Neuronal stem cell (in vitro differentiated cells): ENCODE data around the gene LRRC28.

Experiments
- DNase-seq: peaks from one replicate; pipeline ENCODE4 v3.0.0-alpha.2; 2013; ENCODE audit warnings: low spot score
- H2AFZ ChIP-seq: one replicate; pipeline ENCODE4 v1.6.1; 2013; ENCODE audit warnings: mild to moderate bottlenecking, low read length, inconsistent platforms
- H2AK5ac ChIP-seq: 2 replicates; pipeline ENCODE4 v1.6.1; 2013; ENCODE audit warnings: low read depth, mild to moderate bottlenecking, inconsistent platforms, low read length, moderate library complexity, mixed read lengths
- H2BK120ac ChIP-seq: 2 replicates; pipeline ENCODE4 v1.6.1; 2013; ENCODE audit warnings: low read depth, mild to moderate bottlenecking, inconsistent platforms, low read length, moderate library complexity, mixed read lengths
- H2BK12ac ChIP-seq: one replicate; pipeline ENCODE4 v1.6.1; 2013; ENCODE audit warnings: low read length, inconsistent platforms
- H2BK15ac ChIP-seq: 2 replicates; pipeline ENCODE4 v1.6.1; 2013; ENCODE audit warnings: mild to moderate bottlenecking, low read length, inconsistent platforms, mixed read lengths
- H2BK5ac ChIP-seq: one replicate; pipeline ENCODE4 v1.6.1; 2013; ENCODE audit warnings: inconsistent platforms, mild to moderate bottlenecking, low read length, moderate library complexity
- H3K14ac ChIP-seq: one replicate; pipeline ENCODE4 v1.6.1; 2013; ENCODE audit warnings: low read length, inconsistent platforms
- H3K18ac ChIP-seq: 2 replicates; pipeline ENCODE4 v1.6.1; 2013; ENCODE audit warnings: low read length, inconsistent platforms
- H3K23ac ChIP-seq: 2 replicates; pipeline ENCODE4 v1.6.1; 2013; ENCODE audit warnings: low read depth, mild to moderate bottlenecking, mixed read lengths, low read length, inconsistent platforms; ENCODE audit not compliant: poor library complexity
- H3K27ac ChIP-seq: replicated peaks from 3 replicates; pipeline ENCODE4 v1.5.1; 2013; ENCODE audit warnings: low read length, inconsistent platforms
- H3K27me3 ChIP-seq, 3 experiments: 2 replicates each; pipeline ENCODE4 v1.6.1; 2013; ENCODE audit warnings: low read length in 3 of 3, mild to moderate bottlenecking in 2 of 3, inconsistent platforms in 1 of 3, low read depth in 1 of 3, mixed read lengths in 1 of 3, moderate library complexity in 1 of 3; ENCODE audit not compliant: control insufficient read depth in 3 of 3, insufficient read depth in 3 of 3
- H3K36me3 ChIP-seq, 2 donors: replicated peaks in 1 of 2; 2 replicates each; pipeline ENCODE4 v1.6.1; 2013; ENCODE audit warnings: low read length in 2 of 2; ENCODE audit not compliant: control insufficient read depth in 2 of 2, insufficient read depth in 2 of 2
- H3K4ac ChIP-seq: 2 replicates; pipeline ENCODE4 v1.6.1; 2013; ENCODE audit warnings: inconsistent platforms, mild to moderate bottlenecking, low read length, moderate library complexity
- H3K4me1 ChIP-seq, 2 donors: 1 replicate in 1 of 2; 2 replicates in 1 of 2; pipeline ENCODE4 v1.6.1; 2013; ENCODE audit warnings: low read length in 2 of 2, low read depth in 1 of 2; ENCODE audit not compliant: control insufficient read depth in 2 of 2, insufficient read depth in 1 of 2
- H3K4me2 ChIP-seq: one replicate; pipeline ENCODE4 v1.6.1; 2013; ENCODE audit warnings: mild to moderate bottlenecking, low read length, inconsistent platforms; ENCODE audit not compliant: insufficient read depth, poor library complexity, severe bottlenecking
- H3K4me3 ChIP-seq, 2 donors: 2 replicates each; pipeline ENCODE4 v1.5.1; 2013; ENCODE audit warnings: low read length in 2 of 2, mild to moderate bottlenecking in 2 of 2, inconsistent platforms in 1 of 2, moderate library complexity in 1 of 2
- H3K79me1 ChIP-seq: one replicate; pipeline ENCODE4 v1.6.1; 2013; ENCODE audit warnings: low read depth, mild to moderate bottlenecking, inconsistent platforms, low read length, moderate library complexity
- H3K9ac ChIP-seq: one replicate; pipeline ENCODE4 v1.6.1; 2013; ENCODE audit warnings: mild to moderate bottlenecking, low read depth, low read length, inconsistent platforms; ENCODE audit not compliant: poor library complexity
- H3K9me3 ChIP-seq, 2 donors: replicated peaks in 1 of 2; 2 replicates each; pipeline versions ENCODE3 to v1.6.1; 2013; ENCODE audit warnings: low read length in 2 of 2, mild to moderate bottlenecking in 2 of 2, inconsistent platforms in 1 of 2, low read depth in 1 of 2, mixed read lengths in 1 of 2, moderate library complexity in 1 of 2; ENCODE audit not compliant: control insufficient read depth in 2 of 2, insufficient read depth in 1 of 2
- H4K8ac ChIP-seq: one replicate; pipeline ENCODE4 v1.6.1; 2013; ENCODE audit warnings: low read depth, mild to moderate bottlenecking, inconsistent platforms, low read length, moderate library complexity
- H4K91ac ChIP-seq: one replicate; pipeline ENCODE4 v1.6.1; 2013; ENCODE audit warnings: low read length, low read depth, mild to moderate bottlenecking, inconsistent platforms; ENCODE audit not compliant: poor library complexity
- WGBS, 2 donors: extraction: QIAGEN DNeasy Blood & Tissue Kit; methylation state at CpG; one replicate each; pipeline ENCODE4 v1.1.7; 2013; ENCODE audit warnings: missing lambda C conversion rate in 2 of 2, mixed read lengths in 1 of 2; ENCODE audit not compliant: insufficient read length in 2 of 2, insufficient replicate concordance in 1 of 2; ENCODE audit errors: extremely low coverage in 2 of 2; 5-methylcytosine and 5-hydroxymethylcytosine counted together

LRRC28 gene

DNA sequence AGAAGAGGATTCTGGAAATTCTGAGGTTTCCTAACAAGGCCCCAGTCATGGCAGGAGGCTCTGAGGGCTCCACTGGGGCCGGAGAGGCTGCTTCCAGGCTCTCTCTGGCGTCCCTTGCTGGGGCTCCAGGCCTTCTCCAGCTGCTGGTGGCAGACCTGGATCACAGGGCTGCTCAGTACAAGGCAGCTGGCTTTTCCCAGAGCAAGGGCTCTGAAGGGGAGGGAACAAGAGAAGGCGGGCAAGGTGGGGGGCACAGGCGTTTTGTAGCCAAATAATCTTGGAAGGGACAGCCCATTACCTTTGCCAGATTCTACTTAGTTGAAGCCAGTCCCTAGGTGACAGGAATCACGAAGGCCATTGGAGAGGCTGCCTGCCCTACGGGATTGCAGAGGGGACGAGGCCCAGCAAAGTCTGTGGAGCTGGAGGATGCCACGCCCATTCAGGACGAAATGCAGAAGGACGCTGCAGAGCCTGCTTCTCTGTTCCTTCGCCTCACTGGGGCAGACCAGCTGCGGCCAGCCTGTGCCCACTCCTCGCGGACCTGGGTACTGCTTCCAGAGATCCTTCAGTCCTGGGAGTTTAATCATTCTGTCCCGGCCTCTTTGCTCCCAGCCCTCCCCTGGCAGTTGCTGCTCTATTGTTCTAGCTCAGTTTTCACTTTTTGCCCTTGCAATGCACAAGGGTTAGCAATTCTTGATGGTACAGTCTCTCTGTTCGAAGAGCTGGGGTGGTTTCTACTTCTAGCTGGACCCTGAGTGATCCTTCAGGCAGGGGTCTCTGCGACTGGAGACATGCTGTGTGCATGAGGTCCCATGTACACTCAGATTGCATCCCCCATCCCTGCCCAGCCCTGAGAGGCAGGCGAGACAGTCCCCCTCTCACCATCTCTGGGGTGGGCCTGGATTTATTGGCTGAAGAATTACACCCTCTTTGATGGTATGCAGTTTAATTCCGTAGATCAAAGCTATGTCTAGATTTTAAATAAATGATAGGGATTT, 165.2 kb downstream of the LRRC28 start:
- H2BK5ac ChIP-seq = peak overlapping the region; percentile 66
- H3K9ac ChIP-seq = peak overlapping the region; percentile 60
- H3K36me3 ChIP-seq = peaks cover 0 to 2% of the 10 kb centered on the region in 2 donors
- H3K4me2 ChIP-seq = no peak overlapping the region
- H3K4me1 ChIP-seq = peaks cover 3% of the 10 kb centered on the region in 2 donors
- peak overlapping the region; percentile 70 for H2AK5ac ChIP-seq
- peak overlapping the region; percentile 92 for H2BK15ac ChIP-seq
- H2AFZ ChIP-seq = peak overlapping the region; percentile 43
- WGBS, 2 donors = no CpG with 5 or more reads among the region's 19 CpGs
- H3K27me3 ChIP-seq = no peaks in the 10 kb centered on the region
- H3K27ac ChIP-seq = no peak overlapping the region
- H2BK120ac ChIP-seq = peak overlapping the region; percentile 47
- no peaks in the 10 kb centered on the region for H3K79me1 ChIP-seq
- no peak for DNase-seq
- H3K23ac ChIP-seq = peak overlapping the region; percentile 31
- H3K9me3 ChIP-seq = no peaks in the 10 kb centered on the region
- H3K14ac ChIP-seq = peak overlapping the region; percentile 21
- no peak overlapping the region for H3K4me3 ChIP-seq
- no peak overlapping the region for H4K8ac ChIP-seq
- peak overlapping the region; percentile 76 for H3K18ac ChIP-seq
- H2BK12ac ChIP-seq = no peak overlapping the region
- no peak overlapping the region for H4K91ac ChIP-seq
- H3K4ac ChIP-seq = peak overlapping the region; percentile 84

DNA sequence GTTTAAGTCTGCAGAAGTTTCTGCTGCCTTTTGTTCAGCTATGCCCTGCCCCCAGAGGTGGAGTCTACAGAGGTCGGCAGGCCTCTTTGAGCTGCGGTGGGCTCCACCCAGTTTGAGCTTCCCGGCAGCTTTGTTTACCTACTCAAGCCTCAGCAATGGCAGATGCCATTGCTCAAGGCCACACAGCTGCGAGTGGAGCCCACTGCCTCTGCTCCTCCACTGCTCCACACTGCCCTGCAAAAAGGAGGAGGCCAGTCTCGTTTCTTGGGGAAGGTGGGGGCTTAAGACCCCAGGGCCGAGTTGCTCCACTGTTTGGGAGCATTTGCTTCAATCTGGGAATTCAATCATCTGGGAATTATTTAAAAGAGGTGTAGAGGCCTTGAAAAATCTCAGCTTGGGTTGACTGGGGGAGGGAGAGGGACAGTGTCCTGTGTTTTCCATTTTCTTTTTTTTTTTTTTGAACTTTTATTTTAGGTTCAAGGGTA, 169.9 kb downstream of the LRRC28 start:
- H2BK15ac ChIP-seq = no peak overlapping the region
- no peak overlapping the region for H3K14ac ChIP-seq
- no peak overlapping the region for H3K9ac ChIP-seq
- no peaks in the 10 kb centered on the region for H3K27me3 ChIP-seq
- no peak overlapping the region for H3K27ac ChIP-seq
- H3K4me1 ChIP-seq = peaks cover 3 to 4% of the 10 kb centered on the region in 2 donors
- no peak for DNase-seq
- no peak overlapping the region for H2BK5ac ChIP-seq
- no peak overlapping the region for H2BK120ac ChIP-seq
- H3K79me1 ChIP-seq = peaks cover 2% of the 10 kb centered on the region
- H2AFZ ChIP-seq = peak overlapping the region; percentile 97
- H3K4me3 ChIP-seq = peak overlapping the region in 1 of 2 donors; percentile 6
- no peaks in the 10 kb centered on the region for H3K36me3 ChIP-seq
- H3K23ac ChIP-seq = no peak overlapping the region
- no peaks in the 10 kb centered on the region for H3K9me3 ChIP-seq
- no CpG with 5 or more reads among the region's 6 CpGs for WGBS, 2 donors
- H2BK12ac ChIP-seq = no peak overlapping the region
- H3K4ac ChIP-seq = no peak overlapping the region
- peak overlapping the region; percentile 61 for H3K18ac ChIP-seq
- no peak overlapping the region for H3K4me2 ChIP-seq
- H2AK5ac ChIP-seq = no peak overlapping the region
- no peak overlapping the region for H4K91ac ChIP-seq
- no peak overlapping the region for H4K8ac ChIP-seq

DNA sequence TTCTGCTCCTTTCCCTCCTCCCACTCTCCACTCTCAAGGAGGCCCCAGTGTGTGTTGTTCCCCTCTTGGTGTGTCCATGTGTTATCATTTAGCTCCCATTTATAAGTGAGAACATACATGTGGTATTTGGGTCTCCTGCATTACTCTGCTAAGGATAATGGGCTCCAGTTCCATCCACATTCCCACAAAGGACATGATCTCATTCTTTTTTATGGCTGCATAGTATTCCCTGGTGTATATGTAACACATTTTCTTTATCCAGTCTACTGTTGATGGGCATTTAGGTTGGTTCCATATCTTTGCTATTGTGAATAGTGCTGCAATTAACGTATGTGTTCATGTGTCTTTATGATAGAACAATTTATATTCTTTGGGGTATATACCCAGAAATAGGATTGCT, 170.5 kb downstream of the LRRC28 start:
- H2BK120ac ChIP-seq = no peak overlapping the region
- no peak overlapping the region for H3K9ac ChIP-seq
- no peak overlapping the region for H3K4me2 ChIP-seq
- H2BK5ac ChIP-seq = no peak overlapping the region
- no peak overlapping the region for H4K8ac ChIP-seq
- no peaks in the 10 kb centered on the region for H3K9me3 ChIP-seq
- H3K14ac ChIP-seq = no peak overlapping the region
- no peak overlapping the region for H2BK15ac ChIP-seq
- no peak overlapping the region for H3K4ac ChIP-seq
- peaks cover 2 to 3% of the 10 kb centered on the region in 2 donors for H3K4me1 ChIP-seq
- no peak overlapping the region for H4K91ac ChIP-seq
- H3K18ac ChIP-seq = no peak overlapping the region
- H3K4me3 ChIP-seq = no peak overlapping the region
- peak overlapping the region; percentile 97 for H2AFZ ChIP-seq
- WGBS, 2 donors = no CpG with 5 or more reads among the region's 1 CpG
- no peak for DNase-seq
- H3K27me3 ChIP-seq = no peaks in the 10 kb centered on the region
- peaks cover 2% of the 10 kb centered on the region for H3K79me1 ChIP-seq
- no peak overlapping the region for H3K27ac ChIP-seq
- H2BK12ac ChIP-seq = no peak overlapping the region
- H2AK5ac ChIP-seq = no peak overlapping the region
- H3K23ac ChIP-seq = no peak overlapping the region
- no peaks in the 10 kb centered on the region for H3K36me3 ChIP-seq
